ENCODE measurements around the gene UBL7.

The UBL7 gene

GRCh38 chr15:74396146-74396438 is 64.9 kb downstream of the UBL7 start:
- H2AFZ ChIP-seq (ENCODE audit: low read length): no peak overlapping the region
- H3K27me3 ChIP-seq (ENCODE audit: insufficient read depth, low read length): 0 out of 2 replicates have a peak, but pooled peaks cover 8% of the 10 kb centered on the region
- H3K27ac ChIP-seq (ENCODE audit: low read depth, low read length, poor library complexity, severe bottlenecking): no peak overlapping the region

More at GRCh38 chr15:74396146-74396438, 64.9 kb downstream of the UBL7 start:
- Histone ChIP-seq H4K20me1 (ENCODE audit: insufficient read depth, low read length) (no peaks in the 10 kb centered on the region), H3K9ac (ENCODE audit: low read length) (no peak overlapping the region), H3F3A (ENCODE audit: insufficient read depth, low read length) (no peaks in the 10 kb centered on the region), H3K9me2 (ENCODE audit: low read depth, low read length) (no peaks in the 10 kb centered on the region), H3K4me3 (ENCODE audit: low read depth, low read length, poor library complexity, severe bottlenecking) (no peak overlapping the region), H3K4me2 (ENCODE audit: low read length) (no peak overlapping the region), H3K9me3 (ENCODE audit: low read length) (no peaks in the 10 kb centered on the region), H3K36me3 (ENCODE audit: insufficient read depth, low read length) (no peaks in the 10 kb centered on the region), H3K4me1 (ENCODE audit: insufficient read depth, low read length, severe bottlenecking) (no peaks in the 10 kb centered on the region), H3K79me2 (ENCODE audit: insufficient read depth, low read length) (no peaks in the 10 kb centered on the region)
- no peak for TF ChIP-seq EZH2 (IDR thresholded peaks at IDR 0.05; ENCODE audit: borderline replicate concordance, low read length)
- TF ChIP-seq, protein P1, sequence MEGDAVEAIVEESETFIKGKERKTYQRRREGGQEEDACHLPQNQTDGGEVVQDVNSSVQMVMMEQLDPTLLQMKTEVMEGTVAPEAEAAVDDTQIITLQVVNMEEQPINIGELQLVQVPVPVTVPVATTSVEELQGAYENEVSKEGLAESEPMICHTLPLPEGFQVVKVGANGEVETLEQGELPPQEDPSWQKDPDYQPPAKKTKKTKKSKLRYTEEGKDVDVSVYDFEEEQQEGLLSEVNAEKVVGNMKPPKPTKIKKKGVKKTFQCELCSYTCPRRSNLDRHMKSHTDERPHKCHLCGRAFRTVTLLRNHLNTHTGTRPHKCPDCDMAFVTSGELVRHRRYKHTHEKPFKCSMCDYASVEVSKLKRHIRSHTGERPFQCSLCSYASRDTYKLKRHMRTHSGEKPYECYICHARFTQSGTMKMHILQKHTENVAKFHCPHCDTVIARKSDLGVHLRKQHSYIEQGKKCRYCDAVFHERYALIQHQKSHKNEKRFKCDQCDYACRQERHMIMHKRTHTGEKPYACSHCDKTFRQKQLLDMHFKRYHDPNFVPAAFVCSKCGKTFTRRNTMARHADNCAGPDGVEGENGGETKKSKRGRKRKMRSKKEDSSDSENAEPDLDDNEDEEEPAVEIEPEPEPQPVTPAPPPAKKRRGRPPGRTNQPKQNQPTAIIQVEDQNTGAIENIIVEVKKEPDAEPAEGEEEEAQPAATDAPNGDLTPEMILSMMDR (IDR thresholded peaks at IDR 0.05; ENCODE audit: low read length): no peak

All from OCI-LY1 (cell line).